ENCODE data around the gene KHSRP. TPM values are rescaled to one million over a fixed set of nuclear protein-coding genes. Genes with fewer than 3 reads are reported as not detected.
A peak's percentile ranks its signal among the peaks of the same experiment; 100 is the strongest.

Gene KHSRP
- total and polyA plus RNA-seq, 2 of the 13 experiments (the other 11 are each of a cell fraction or from before 2014, with no cell fraction given), result 72.1 to 129 TPM

DNA sequence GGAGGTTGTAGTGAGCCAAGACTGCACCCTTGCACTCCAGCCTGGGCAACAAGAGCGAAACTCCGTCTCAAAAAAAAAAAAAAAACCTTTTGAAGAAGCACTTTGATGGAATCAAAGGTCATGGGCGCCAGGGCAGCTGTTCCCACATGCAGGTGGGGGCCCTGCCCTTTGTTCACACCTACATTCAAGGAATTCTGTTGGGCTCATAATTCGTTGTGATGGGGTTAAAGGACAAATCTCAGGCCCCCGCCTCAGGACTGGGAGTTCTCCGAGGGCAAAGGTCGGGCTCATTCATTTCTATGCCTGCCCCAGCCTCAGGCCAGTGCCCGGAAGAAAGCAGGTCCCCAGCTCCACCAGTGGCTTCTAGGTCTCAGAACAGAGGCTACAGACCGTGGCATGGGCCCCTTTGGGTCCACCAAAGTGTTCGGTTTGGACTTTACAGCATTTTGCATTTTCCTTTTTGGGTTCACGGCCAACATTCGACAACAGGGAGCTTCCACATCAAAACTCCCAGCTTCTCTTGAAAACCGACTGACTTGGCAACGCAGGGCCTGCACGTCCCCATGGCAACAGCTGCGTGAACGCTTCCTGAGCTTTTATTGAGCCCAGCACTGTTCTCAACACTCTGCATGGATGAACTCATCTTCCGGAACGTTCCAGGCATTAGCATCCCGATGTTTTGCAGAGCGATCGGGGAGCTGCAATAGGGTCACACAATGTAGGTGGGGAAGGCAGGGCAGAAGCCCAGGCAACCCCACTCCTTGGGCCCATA is 21.6 kb downstream of the KHSRP start (continued):
- TF ChIP-seq, protein P1, sequence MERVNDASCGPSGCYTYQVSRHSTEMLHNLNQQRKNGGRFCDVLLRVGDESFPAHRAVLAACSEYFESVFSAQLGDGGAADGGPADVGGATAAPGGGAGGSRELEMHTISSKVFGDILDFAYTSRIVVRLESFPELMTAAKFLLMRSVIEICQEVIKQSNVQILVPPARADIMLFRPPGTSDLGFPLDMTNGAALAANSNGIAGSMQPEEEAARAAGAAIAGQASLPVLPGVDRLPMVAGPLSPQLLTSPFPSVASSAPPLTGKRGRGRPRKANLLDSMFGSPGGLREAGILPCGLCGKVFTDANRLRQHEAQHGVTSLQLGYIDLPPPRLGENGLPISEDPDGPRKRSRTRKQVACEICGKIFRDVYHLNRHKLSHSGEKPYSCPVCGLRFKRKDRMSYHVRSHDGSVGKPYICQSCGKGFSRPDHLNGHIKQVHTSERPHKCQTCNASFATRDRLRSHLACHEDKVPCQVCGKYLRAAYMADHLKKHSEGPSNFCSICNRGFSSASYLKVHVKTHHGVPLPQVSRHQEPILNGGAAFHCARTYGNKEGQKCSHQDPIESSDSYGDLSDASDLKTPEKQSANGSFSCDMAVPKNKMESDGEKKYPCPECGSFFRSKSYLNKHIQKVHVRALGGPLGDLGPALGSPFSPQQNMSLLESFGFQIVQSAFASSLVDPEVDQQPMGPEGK (CRISPR knock-in tag; IDR thresholded peaks at IDR 0.05), result peak; percentile 96
- no peak for TF ChIP-seq PHF20 (CRISPR knock-in tag; IDR thresholded peaks at IDR 0.05)
- no peak for TF ChIP-seq ZFP36L2 (CRISPR knock-in tag; IDR thresholded peaks at IDR 0.05)
- TF ChIP-seq, protein P2, sequence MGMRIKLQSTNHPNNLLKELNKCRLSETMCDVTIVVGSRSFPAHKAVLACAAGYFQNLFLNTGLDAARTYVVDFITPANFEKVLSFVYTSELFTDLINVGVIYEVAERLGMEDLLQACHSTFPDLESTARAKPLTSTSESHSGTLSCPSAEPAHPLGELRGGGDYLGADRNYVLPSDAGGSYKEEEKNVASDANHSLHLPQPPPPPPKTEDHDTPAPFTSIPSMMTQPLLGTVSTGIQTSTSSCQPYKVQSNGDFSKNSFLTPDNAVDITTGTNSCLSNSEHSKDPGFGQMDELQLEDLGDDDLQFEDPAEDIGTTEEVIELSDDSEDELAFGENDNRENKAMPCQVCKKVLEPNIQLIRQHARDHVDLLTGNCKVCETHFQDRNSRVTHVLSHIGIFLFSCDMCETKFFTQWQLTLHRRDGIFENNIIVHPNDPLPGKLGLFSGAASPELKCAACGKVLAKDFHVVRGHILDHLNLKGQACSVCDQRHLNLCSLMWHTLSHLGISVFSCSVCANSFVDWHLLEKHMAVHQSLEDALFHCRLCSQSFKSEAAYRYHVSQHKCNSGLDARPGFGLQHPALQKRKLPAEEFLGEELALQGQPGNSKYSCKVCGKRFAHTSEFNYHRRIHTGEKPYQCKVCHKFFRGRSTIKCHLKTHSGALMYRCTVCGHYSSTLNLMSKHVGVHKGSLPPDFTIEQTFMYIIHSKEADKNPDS (CRISPR knock-in tag; IDR thresholded peaks at IDR 0.05), result no peak
- no peak for TF ChIP-seq ELF1 (CRISPR knock-in tag; IDR thresholded peaks at IDR 0.05)
- TF ChIP-seq U2AF1 (optimal IDR thresholded peaks at IDR 0.05; ENCODE audit: low read depth, low read length), result no peak
- TF ChIP-seq, protein P3, sequence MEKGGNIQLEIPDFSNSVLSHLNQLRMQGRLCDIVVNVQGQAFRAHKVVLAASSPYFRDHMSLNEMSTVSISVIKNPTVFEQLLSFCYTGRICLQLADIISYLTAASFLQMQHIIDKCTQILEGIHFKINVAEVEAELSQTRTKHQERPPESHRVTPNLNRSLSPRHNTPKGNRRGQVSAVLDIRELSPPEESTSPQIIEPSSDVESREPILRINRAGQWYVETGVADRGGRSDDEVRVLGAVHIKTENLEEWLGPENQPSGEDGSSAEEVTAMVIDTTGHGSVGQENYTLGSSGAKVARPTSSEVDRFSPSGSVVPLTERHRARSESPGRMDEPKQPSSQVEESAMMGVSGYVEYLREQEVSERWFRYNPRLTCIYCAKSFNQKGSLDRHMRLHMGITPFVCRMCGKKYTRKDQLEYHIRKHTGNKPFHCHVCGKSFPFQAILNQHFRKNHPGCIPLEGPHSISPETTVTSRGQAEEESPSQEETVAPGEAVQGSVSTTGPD (CRISPR knock-in tag; IDR thresholded peaks at IDR 0.05), result no peak
- TF ChIP-seq, protein P4, sequence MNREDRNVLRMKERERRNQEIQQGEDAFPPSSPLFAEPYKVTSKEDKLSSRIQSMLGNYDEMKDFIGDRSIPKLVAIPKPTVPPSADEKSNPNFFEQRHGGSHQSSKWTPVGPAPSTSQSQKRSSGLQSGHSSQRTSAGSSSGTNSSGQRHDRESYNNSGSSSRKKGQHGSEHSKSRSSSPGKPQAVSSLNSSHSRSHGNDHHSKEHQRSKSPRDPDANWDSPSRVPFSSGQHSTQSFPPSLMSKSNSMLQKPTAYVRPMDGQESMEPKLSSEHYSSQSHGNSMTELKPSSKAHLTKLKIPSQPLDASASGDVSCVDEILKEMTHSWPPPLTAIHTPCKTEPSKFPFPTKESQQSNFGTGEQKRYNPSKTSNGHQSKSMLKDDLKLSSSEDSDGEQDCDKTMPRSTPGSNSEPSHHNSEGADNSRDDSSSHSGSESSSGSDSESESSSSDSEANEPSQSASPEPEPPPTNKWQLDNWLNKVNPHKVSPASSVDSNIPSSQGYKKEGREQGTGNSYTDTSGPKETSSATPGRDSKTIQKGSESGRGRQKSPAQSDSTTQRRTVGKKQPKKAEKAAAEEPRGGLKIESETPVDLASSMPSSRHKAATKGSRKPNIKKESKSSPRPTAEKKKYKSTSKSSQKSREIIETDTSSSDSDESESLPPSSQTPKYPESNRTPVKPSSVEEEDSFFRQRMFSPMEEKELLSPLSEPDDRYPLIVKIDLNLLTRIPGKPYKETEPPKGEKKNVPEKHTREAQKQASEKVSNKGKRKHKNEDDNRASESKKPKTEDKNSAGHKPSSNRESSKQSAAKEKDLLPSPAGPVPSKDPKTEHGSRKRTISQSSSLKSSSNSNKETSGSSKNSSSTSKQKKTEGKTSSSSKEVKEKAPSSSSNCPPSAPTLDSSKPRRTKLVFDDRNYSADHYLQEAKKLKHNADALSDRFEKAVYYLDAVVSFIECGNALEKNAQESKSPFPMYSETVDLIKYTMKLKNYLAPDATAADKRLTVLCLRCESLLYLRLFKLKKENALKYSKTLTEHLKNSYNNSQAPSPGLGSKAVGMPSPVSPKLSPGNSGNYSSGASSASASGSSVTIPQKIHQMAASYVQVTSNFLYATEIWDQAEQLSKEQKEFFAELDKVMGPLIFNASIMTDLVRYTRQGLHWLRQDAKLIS (CRISPR knock-in tag; IDR thresholded peaks at IDR 0.05), result no peak
- no peak for TF ChIP-seq ZNF547 (CRISPR knock-in tag; IDR thresholded peaks at IDR 0.05)
- TF ChIP-seq SUZ12 (IDR thresholded peaks at IDR 0.05; ENCODE audit: low read depth, low read length), result no peak
- TF ChIP-seq, protein P5, sequence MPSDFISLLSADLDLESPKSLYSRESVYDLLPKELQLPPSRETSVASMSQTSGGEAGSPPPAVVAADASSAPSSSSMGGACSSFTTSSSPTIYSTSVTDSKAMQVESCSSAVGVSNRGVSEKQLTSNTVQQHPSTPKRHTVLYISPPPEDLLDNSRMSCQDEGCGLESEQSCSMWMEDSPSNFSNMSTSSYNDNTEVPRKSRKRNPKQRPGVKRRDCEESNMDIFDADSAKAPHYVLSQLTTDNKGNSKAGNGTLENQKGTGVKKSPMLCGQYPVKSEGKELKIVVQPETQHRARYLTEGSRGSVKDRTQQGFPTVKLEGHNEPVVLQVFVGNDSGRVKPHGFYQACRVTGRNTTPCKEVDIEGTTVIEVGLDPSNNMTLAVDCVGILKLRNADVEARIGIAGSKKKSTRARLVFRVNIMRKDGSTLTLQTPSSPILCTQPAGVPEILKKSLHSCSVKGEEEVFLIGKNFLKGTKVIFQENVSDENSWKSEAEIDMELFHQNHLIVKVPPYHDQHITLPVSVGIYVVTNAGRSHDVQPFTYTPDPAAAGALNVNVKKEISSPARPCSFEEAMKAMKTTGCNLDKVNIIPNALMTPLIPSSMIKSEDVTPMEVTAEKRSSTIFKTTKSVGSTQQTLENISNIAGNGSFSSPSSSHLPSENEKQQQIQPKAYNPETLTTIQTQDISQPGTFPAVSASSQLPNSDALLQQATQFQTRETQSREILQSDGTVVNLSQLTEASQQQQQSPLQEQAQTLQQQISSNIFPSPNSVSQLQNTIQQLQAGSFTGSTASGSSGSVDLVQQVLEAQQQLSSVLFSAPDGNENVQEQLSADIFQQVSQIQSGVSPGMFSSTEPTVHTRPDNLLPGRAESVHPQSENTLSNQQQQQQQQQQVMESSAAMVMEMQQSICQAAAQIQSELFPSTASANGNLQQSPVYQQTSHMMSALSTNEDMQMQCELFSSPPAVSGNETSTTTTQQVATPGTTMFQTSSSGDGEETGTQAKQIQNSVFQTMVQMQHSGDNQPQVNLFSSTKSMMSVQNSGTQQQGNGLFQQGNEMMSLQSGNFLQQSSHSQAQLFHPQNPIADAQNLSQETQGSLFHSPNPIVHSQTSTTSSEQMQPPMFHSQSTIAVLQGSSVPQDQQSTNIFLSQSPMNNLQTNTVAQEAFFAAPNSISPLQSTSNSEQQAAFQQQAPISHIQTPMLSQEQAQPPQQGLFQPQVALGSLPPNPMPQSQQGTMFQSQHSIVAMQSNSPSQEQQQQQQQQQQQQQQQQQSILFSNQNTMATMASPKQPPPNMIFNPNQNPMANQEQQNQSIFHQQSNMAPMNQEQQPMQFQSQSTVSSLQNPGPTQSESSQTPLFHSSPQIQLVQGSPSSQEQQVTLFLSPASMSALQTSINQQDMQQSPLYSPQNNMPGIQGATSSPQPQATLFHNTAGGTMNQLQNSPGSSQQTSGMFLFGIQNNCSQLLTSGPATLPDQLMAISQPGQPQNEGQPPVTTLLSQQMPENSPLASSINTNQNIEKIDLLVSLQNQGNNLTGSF (CRISPR knock-in tag; IDR thresholded peaks at IDR 0.05), result no peak
- TF ChIP-seq ZNF761 (CRISPR knock-in tag; conservative IDR thresholded peaks at IDR 0.05), result no peak
- no peak for TF ChIP-seq CC2D1A (CRISPR knock-in tag; IDR thresholded peaks at IDR 0.05)
- TF ChIP-seq HOXA7 (CRISPR knock-in tag; IDR thresholded peaks at IDR 0.05), result no peak
